Measurements from ENCODE around the gene ABCB8.

ABCB8 gene

GRCh38 chr7:151088856-151089699, 60.8 kb downstream of the ABCB8 start:
- no peak for DNase-seq

GRCh38 chr7:151089893-151090730, 61.9 kb downstream of the ABCB8 start:
- no peak for DNase-seq

- no peak for DNase-seq
These were observed 62.8 kb downstream of the ABCB8 start for GRCh38 chr7:151091003-151091402.

GRCh38 chr7:151091431-151091830, 63.2 kb downstream of the ABCB8 start:
- no peak for DNase-seq

GRCh38 chr7:151091988-151092387, 63.7 kb downstream of the ABCB8 start:
- DNase-seq, result no peak

- no peak for DNase-seq
These were observed 65.5 kb downstream of the ABCB8 start for GRCh38 chr7:151093748-151094147.

GRCh38 chr7:151094675-151095074, 66.4 kb downstream of the ABCB8 start:
- DNase-seq, result no peak

GRCh38 chr7:151095123-151095797, 67.0 kb downstream of the ABCB8 start:
- DNase-seq, result no peak

- DNase-seq, result no peak
These were observed 67.7 kb downstream of the ABCB8 start for GRCh38 chr7:151095828-151096475.
